Measurements from ENCODE around the gene RAB3IL1.

The RAB3IL1 gene

DNA sequence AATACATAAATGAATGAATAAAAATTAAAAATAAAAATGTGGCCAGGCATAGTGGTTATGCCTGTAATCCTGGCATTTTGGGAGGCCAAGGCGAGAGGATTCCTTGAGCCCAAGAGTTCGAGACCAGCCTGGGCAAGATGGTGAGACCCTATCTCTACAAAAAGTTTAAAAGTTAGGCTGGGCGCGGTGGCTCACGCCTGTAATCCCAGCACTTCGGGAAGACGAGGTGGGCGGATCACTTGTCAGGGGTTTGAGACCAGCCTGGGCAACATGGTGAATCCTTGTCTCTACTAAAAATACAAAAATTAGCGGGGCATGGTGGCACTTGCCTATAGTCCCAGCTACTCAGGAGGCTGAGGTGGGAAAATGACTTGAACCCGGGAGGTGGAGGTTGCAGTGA is 23.1 kb upstream of the RAB3IL1 start:
- DNase-seq (ENCODE audit: insufficient read length, low spot score), result no peak
- TF ChIP-seq PAX5 (IDR thresholded peaks at IDR 0.05; ENCODE audit: insufficient read depth, low read length, severe bottlenecking), result no peak
- no peak for TF ChIP-seq POLR2A (IDR thresholded peaks at IDR 0.05; ENCODE audit: low read depth, low read length)
- TF ChIP-seq POU2F2 (IDR thresholded peaks at IDR 0.05; ENCODE audit: low read depth, low read length), result no peak
- TF ChIP-seq SPI1 (IDR thresholded peaks at IDR 0.05; ENCODE audit: low read depth, low read length), result no peak
- TF ChIP-seq TAF1 (IDR thresholded peaks at IDR 0.05; ENCODE audit: low read depth, low read length), result no peak
- no peak for FAIRE-seq

DNA sequence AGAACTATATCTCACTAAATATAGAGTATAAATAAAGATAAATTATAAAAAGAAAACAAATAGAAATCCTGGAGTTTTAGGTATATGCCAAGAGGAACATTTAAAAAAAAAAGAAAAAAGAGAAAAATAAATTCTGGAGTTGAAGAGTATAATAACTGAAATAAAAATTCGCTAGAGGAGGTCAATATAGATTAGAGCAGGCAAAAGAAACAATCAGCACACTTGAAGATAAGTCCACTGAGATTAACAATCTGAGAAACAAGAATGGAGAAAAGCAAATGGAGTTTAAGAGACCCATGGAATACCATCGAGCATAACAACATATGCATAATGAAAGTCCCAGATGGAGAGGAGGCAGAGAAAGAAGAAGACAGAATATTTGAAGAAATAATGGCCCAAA is 18.5 kb upstream of the RAB3IL1 start:
- TF ChIP-seq POLR2A (IDR thresholded peaks at IDR 0.05; ENCODE audit: low read depth, low read length), result no peak
- TF ChIP-seq POU2F2 (IDR thresholded peaks at IDR 0.05; ENCODE audit: low read depth, low read length), result no peak
- no peak for TF ChIP-seq TAF1 (IDR thresholded peaks at IDR 0.05; ENCODE audit: low read depth, low read length)
- TF ChIP-seq POLR2AphosphoS5 (IDR thresholded peaks at IDR 0.05; ENCODE audit: low read depth, low read length), result no peak
- TF ChIP-seq PAX5 (IDR thresholded peaks at IDR 0.05; ENCODE audit: insufficient read depth, low read length, severe bottlenecking), result no peak
- no peak for TF ChIP-seq SPI1 (IDR thresholded peaks at IDR 0.05; ENCODE audit: low read depth, low read length)
- no peak for DNase-seq (ENCODE audit: insufficient read length, low spot score)
- FAIRE-seq, result no peak

DNA sequence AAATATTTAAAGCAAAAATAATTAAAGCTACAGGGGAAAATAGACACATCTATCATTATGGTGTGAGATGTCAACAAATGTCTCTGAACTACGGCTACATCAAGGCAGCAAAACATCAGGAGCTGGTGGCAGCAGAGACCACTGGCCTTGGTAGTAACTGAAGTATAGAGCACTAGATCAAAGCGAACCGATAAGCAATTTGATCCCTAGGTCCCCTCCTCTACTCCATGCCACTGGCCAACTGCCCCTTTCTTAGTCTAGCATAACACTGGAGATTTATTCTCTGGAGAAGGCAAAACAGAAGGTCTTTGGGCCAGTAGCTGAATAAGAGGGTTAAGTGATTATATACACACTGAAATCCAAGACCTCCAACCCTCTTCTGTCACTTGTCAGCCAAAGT is 13.6 kb upstream of the RAB3IL1 start:
- TF ChIP-seq POU2F2 (IDR thresholded peaks at IDR 0.05; ENCODE audit: low read depth, low read length) (no peak), PAX5 (IDR thresholded peaks at IDR 0.05; ENCODE audit: insufficient read depth, low read length, severe bottlenecking) (no peak), SPI1 (IDR thresholded peaks at IDR 0.05; ENCODE audit: low read depth, low read length) (no peak), POLR2AphosphoS5 (IDR thresholded peaks at IDR 0.05; ENCODE audit: low read depth, low read length) (no peak), TAF1 (IDR thresholded peaks at IDR 0.05; ENCODE audit: low read depth, low read length) (no peak), POLR2A (IDR thresholded peaks at IDR 0.05; ENCODE audit: low read depth, low read length) (no peak)
- FAIRE-seq (no peak), DNase-seq (ENCODE audit: insufficient read length, low spot score) (no peak)

DNA sequence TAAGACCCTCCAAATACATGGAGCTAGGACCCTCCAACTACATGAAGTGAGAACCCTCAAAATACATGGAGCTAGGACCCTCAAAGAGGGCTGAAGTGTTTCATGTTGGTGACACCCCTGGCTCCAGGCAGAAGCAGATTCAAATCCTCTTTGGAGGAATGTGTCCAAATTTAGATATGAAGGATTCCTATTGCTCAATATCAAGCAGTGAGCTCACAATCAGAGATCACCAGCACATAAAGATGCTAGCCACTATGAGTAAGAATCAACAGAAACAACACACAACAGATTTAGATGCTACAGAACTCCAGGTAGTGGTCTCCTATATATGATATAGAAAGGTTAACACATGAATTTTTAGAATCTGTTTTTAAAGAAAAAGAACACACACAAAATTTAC is 11.2 kb upstream of the RAB3IL1 start:
- no peak for FAIRE-seq
- TF ChIP-seq PAX5 (IDR thresholded peaks at IDR 0.05; ENCODE audit: insufficient read depth, low read length, severe bottlenecking) (no peak), POLR2A (IDR thresholded peaks at IDR 0.05; ENCODE audit: low read depth, low read length) (no peak), TAF1 (IDR thresholded peaks at IDR 0.05; ENCODE audit: low read depth, low read length) (no peak), SPI1 (IDR thresholded peaks at IDR 0.05; ENCODE audit: low read depth, low read length) (no peak), POU2F2 (IDR thresholded peaks at IDR 0.05; ENCODE audit: low read depth, low read length) (no peak), POLR2AphosphoS5 (IDR thresholded peaks at IDR 0.05; ENCODE audit: low read depth, low read length) (no peak)
- DNase-seq (ENCODE audit: insufficient read length, low spot score), result no peak

DNA sequence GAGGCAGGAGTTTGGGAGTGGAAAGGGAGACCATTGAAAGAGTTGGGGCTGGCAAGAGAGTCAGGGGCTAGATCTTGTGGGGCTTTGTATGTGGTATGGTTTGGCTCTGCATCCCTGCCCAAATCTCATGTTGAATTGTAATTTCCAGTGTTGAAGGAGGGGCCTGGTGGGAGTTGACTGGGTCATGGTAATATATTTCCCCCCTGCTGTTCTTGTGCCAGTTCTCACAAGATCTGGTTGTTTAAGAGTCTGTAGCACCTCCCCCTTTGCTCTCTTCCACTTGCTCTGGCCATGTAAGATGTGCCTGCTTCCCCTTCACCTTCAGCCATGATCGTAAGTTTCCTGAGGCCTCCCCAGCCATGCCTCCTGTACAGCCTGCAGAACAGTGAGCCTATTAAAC is 10.1 kb upstream of the RAB3IL1 start:
- TF ChIP-seq POLR2AphosphoS5 (IDR thresholded peaks at IDR 0.05; ENCODE audit: low read depth, low read length), result no peak
- TF ChIP-seq POLR2A (IDR thresholded peaks at IDR 0.05; ENCODE audit: low read depth, low read length), result no peak
- no peak for TF ChIP-seq POU2F2 (IDR thresholded peaks at IDR 0.05; ENCODE audit: low read depth, low read length)
- no peak for TF ChIP-seq SPI1 (IDR thresholded peaks at IDR 0.05; ENCODE audit: low read depth, low read length)
- TF ChIP-seq TAF1 (IDR thresholded peaks at IDR 0.05; ENCODE audit: low read depth, low read length), result no peak
- no peak for TF ChIP-seq PAX5 (IDR thresholded peaks at IDR 0.05; ENCODE audit: insufficient read depth, low read length, severe bottlenecking)
- FAIRE-seq (no peak), DNase-seq (ENCODE audit: insufficient read length, low spot score) (no peak)

DNA sequence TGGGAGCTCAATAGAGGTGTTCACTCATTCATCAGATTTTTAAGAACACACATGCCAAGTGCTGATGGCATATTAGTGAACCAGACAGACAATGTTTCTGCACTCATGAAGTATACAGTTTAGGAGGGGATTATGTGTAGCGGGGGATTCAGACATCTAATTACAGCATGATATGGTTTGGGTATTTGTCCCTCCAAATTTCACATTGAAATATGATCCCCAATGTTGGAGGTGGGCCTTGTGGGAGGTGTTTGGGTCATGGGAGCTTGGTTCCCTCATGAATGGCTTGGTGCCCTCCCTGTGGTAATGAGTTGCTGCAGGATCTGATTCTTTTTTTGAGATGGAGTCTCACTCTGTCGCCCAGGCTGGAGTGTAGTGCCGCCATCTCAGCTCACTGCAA is 8.9 kb upstream of the RAB3IL1 start:
- FAIRE-seq (no peak), DNase-seq (ENCODE audit: insufficient read length, low spot score) (no peak)
- TF ChIP-seq SPI1 (IDR thresholded peaks at IDR 0.05; ENCODE audit: low read depth, low read length), result no peak
- TF ChIP-seq TAF1 (IDR thresholded peaks at IDR 0.05; ENCODE audit: low read depth, low read length), result no peak
- TF ChIP-seq POLR2A (IDR thresholded peaks at IDR 0.05; ENCODE audit: low read depth, low read length), result no peak
- TF ChIP-seq PAX5 (IDR thresholded peaks at IDR 0.05; ENCODE audit: insufficient read depth, low read length, severe bottlenecking), result no peak
- TF ChIP-seq POU2F2 (IDR thresholded peaks at IDR 0.05; ENCODE audit: low read depth, low read length), result no peak
- TF ChIP-seq POLR2AphosphoS5 (IDR thresholded peaks at IDR 0.05; ENCODE audit: low read depth, low read length), result no peak

DNA sequence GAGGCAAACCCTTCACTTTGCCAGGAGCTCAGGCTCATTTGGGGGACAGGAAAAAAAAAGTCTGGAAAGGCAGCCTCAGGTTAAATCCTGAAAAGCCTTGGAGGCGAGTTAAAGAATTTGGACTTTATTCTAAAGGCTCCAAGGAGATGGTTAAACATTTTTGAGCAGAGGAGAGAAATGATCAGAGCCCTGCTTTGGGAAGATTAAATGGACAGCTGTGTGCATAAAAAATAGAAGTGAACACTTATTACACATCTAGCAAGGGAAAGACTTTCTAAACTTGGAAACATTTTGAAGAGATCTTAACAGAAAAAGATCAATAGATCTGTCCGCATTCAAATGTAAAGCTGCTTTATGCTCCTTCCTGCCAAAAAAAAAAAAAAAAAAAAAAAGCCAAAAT is 8.4 kb upstream of the RAB3IL1 start:
- no peak for DNase-seq (ENCODE audit: insufficient read length, low spot score)
- FAIRE-seq, result no peak
- TF ChIP-seq POLR2A (IDR thresholded peaks at IDR 0.05; ENCODE audit: low read depth, low read length), result no peak
- no peak for TF ChIP-seq TAF1 (IDR thresholded peaks at IDR 0.05; ENCODE audit: low read depth, low read length)
- TF ChIP-seq SPI1 (IDR thresholded peaks at IDR 0.05; ENCODE audit: low read depth, low read length), result no peak
- TF ChIP-seq POU2F2 (IDR thresholded peaks at IDR 0.05; ENCODE audit: low read depth, low read length), result no peak
- TF ChIP-seq PAX5 (IDR thresholded peaks at IDR 0.05; ENCODE audit: insufficient read depth, low read length, severe bottlenecking), result no peak
- no peak for TF ChIP-seq POLR2AphosphoS5 (IDR thresholded peaks at IDR 0.05; ENCODE audit: low read depth, low read length)

DNA sequence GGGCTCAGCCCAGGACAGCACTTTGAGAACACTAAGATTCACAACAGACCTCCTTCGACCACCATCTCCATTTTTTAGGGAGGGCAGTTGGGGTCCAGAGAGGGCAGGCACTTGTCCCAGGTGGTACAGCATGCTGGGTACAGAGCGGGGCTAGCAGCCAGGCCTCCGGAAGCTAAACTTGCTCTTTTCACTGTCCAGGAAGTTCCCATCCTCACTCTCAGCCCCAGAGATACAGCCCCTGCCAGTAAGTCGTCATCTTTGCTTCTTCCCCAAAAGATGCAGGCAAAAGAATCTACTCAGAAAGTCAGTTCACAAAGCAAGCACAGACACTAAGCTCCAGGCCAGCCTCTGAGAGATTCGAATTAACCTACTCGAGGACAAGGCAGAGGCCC is 6.7 kb upstream of the RAB3IL1 start:
- no peak for FAIRE-seq
- no peak for DNase-seq (ENCODE audit: insufficient read length, low spot score)
- TF ChIP-seq POU2F2 (IDR thresholded peaks at IDR 0.05; ENCODE audit: low read depth, low read length) (no peak), TAF1 (IDR thresholded peaks at IDR 0.05; ENCODE audit: low read depth, low read length) (no peak), PAX5 (IDR thresholded peaks at IDR 0.05; ENCODE audit: insufficient read depth, low read length, severe bottlenecking) (no peak), POLR2A (IDR thresholded peaks at IDR 0.05; ENCODE audit: low read depth, low read length) (no peak), SPI1 (IDR thresholded peaks at IDR 0.05; ENCODE audit: low read depth, low read length) (no peak), POLR2AphosphoS5 (IDR thresholded peaks at IDR 0.05; ENCODE audit: low read depth, low read length) (no peak)

DNA sequence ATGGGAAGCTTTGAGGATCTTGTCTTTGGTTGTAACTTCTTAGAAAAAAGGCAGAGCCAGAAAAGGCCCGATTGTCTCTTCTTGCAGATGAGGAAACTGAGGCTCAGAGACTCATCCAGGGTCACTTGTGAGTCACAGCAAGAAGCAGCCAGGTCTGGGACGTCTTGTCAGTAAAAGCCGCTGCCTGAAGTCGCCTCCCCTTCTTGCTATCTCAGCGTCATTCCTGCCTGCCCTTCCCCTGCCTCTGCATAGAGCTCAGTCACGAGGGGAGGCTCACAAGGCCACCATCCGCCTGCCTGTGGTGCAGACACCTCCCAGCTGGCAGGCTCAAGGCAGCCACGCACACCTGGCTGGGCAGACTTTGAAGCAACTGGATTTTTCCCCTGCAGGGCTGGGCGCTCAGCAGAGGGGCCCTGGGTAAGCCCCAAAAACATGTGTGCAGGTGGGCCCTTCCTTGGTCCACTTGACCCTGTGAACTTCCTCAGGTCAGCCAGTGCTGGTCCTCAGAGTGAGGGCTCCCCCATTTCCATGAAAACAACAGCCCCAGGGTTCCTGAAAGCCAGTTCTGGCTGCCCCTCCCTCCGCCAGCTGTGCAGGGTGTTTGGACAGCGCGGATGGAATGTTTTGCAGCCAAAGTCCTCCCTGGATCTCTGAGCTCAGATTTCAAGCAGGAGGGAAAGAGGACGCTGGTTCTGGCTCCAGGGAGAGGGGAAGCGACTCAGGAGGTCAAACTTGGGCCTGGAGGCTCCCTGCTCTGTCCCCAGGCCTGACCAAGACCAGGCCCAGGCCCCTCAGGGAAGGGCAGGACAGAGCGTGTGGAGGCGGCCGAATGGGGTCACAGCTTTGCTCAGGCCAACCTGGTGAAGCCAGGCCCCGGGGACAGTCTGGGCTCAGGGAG is 6.0 kb upstream of the RAB3IL1 start:
- DNase-seq (ENCODE audit: insufficient read length, low spot score) (no peak), FAIRE-seq (no peak)
- TF ChIP-seq PAX5 (IDR thresholded peaks at IDR 0.05; ENCODE audit: insufficient read depth, low read length, severe bottlenecking) (no peak), SPI1 (IDR thresholded peaks at IDR 0.05; ENCODE audit: low read depth, low read length) (no peak), POLR2AphosphoS5 (IDR thresholded peaks at IDR 0.05; ENCODE audit: low read depth, low read length) (no peak), TAF1 (IDR thresholded peaks at IDR 0.05; ENCODE audit: low read depth, low read length) (no peak), POLR2A (IDR thresholded peaks at IDR 0.05; ENCODE audit: low read depth, low read length) (no peak), POU2F2 (IDR thresholded peaks at IDR 0.05; ENCODE audit: low read depth, low read length) (no peak)

All from GM12891 (cell line).